ENCODE measurements around the gene CLDN34.

CLDN34 gene

DNA sequence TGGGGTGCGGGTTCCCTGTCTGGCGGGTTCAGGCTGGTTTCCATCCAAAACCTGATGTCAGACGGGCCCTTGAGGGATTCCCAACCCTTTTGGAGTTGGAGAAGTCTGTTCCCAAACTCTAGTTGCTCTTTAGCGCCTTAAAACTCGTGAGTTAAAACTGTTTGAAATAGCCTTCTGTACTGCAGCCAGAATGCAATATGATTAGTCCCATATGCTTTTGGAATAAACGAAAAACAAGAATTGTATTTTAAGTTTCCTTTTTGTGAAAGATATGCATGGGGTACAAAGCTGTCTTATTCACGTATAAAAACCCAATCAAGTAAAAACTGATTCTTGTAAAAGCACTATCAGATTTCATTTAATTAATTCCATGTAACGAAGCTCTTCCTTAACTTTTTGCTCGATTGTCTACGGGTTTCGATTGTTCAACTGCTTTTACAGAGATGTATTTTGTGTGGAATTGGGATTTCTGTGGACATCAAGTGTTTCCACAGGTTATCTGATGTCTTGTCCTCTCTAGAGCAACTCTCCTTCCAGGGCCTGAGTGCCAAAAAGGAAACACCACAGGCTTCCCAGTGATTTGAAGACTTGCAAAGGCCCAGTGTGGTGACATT, 49.5 kb downstream of the CLDN34 start:
- H3K27me3 ChIP-seq (ENCODE audit: control insufficient read depth in 1 of 2, insufficient read depth in 2 of 2, low read length in 2 of 2) = peaks cover 0 to 9% of the 10 kb centered on the region in 2 donors
- peak overlapping the region; percentile 39 for H3K9ac ChIP-seq (ENCODE audit: low read length)
- H3K27ac ChIP-seq (ENCODE audit: low read depth, low read length) = peak overlapping the region; percentile 79
- no peaks in the 10 kb centered on the region for H3K9me3 ChIP-seq (ENCODE audit: low read length)
- peaks cover 13% of the 10 kb centered on the region for H3K4me1 ChIP-seq (ENCODE audit: insufficient read depth, low read length)
- peak overlapping the region; percentile 22 to 52 for H3K4me3 ChIP-seq (ENCODE audit: low read depth in 1 of 2, low read length in 2 of 2)
- no peaks in the 10 kb centered on the region for H3K36me3 ChIP-seq (ENCODE audit: insufficient read depth, low read length)

DNA sequence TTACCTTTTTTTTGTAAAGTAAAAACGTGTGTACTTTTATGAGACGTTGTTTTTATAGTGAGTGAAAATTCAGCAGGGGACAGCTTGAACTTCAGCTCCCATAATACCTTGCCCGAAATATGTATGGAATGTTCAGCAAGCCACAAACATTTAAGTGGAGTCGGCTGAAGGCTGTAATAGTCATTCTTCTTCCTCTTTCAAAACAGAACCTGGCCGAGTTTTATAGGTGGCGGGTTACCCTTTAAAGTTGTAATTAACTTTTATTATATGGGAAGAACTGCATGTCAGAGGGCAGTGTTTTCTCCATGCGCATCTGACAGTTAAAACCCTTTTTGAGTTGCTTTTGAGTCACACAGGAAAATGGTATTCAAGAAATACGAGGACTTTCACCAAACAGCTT, 50.7 kb downstream of the CLDN34 start:
- H3K27me3 ChIP-seq (ENCODE audit: control insufficient read depth in 1 of 2, insufficient read depth in 2 of 2, low read length in 2 of 2) = peaks cover 0 to 9% of the 10 kb centered on the region in 2 donors
- no peak overlapping the region for H3K4me3 ChIP-seq (ENCODE audit: low read depth in 1 of 2, low read length in 2 of 2)
- H3K9ac ChIP-seq (ENCODE audit: low read length) = no peak overlapping the region
- no peaks in the 10 kb centered on the region for H3K36me3 ChIP-seq (ENCODE audit: insufficient read depth, low read length)
- H3K27ac ChIP-seq (ENCODE audit: low read depth, low read length) = no peak overlapping the region
- H3K9me3 ChIP-seq (ENCODE audit: low read length) = no peaks in the 10 kb centered on the region
- peaks cover 24% of the 10 kb centered on the region for H3K4me1 ChIP-seq (ENCODE audit: insufficient read depth, low read length)

Data from muscle layer of colon (tissue), 2 donors.